ENCODE results near the gene ELOB. TPM values are rescaled to one million over a fixed set of nuclear protein-coding genes. Genes with fewer than 3 reads are reported as not detected.

The ELOB gene
- total RNA-seq, 1 donor from 2014 or later, result 172 TPM

DNA sequence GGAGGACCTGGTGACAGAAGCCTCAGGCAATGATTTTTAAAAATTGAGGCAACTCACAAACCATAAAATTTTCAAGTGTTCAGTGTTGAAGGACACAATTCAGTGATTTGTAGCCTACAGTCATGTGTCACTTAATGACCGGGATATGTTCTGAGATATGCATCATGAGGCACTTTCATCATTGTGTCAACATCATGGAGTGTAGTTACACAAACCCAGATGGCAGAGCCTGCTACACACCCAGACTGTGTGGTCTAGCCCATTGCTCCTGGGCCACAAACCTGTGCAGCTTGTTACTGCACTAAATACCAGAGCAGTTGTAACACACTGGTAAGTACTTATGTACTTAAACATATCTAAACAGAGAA lies 22.8 kb upstream of the ELOB start:
- CTCF ChIA-PET, result no interaction called here
- no peak overlapping the region for H3K27ac Mint-ChIP-seq

DNA sequence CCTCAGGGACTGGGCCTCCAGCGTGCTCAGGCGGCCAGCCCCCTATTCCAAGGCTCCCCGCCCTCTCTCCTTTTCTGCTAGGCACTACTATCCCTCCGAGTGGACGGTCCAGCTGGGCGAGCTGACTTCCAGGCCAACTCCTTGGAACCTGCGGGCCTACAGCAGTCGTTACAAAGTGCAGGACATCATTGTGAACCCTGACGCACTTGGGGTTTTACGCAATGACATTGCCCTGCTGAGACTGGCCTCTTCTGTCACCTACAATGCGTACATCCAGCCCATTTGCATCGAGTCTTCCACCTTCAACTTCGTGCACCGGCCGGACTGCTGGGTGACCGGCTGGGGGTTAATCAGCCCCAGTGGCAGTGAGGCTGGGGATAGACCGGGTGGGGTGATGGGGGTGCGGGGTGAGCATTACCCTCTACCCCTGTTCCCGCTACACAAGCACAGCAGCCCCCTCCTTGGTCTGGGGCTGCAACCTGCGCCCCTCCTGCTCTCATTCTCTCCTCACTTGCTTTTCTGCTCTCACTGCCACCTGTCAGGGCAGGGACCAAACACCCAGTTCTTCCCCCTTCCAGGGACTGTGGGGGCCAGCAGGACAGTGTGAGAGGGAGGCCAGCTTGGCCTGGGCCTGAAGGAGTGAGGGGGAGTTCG lies 22.3 kb upstream of the ELOB start:
- TF ChIP-seq, protein P1, sequence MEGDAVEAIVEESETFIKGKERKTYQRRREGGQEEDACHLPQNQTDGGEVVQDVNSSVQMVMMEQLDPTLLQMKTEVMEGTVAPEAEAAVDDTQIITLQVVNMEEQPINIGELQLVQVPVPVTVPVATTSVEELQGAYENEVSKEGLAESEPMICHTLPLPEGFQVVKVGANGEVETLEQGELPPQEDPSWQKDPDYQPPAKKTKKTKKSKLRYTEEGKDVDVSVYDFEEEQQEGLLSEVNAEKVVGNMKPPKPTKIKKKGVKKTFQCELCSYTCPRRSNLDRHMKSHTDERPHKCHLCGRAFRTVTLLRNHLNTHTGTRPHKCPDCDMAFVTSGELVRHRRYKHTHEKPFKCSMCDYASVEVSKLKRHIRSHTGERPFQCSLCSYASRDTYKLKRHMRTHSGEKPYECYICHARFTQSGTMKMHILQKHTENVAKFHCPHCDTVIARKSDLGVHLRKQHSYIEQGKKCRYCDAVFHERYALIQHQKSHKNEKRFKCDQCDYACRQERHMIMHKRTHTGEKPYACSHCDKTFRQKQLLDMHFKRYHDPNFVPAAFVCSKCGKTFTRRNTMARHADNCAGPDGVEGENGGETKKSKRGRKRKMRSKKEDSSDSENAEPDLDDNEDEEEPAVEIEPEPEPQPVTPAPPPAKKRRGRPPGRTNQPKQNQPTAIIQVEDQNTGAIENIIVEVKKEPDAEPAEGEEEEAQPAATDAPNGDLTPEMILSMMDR (IDR thresholded peaks at IDR 0.05), result no peak
- H3K9me3 Mint-ChIP-seq, result peaks cover 10% of the 10 kb centered on the region
- intact Hi-C loops (cut with micrococcal nuclease), result no loop called here
- CTCF ChIA-PET, result no interaction called here
- no peak for ATAC-seq (ENCODE audit: low read depth)
- H3K4me1 Mint-ChIP-seq, result no peaks in the 10 kb centered on the region
- no peak overlapping the region for H3K4me3 Mint-ChIP-seq
- POLR2A ChIA-PET, result no interaction called here
- no peak for DNase-seq
- no peak overlapping the region for H3K27ac Mint-ChIP-seq
- peaks cover 25% of the 10 kb centered on the region for H3K27me3 Mint-ChIP-seq
- H3K36me3 Mint-ChIP-seq (ENCODE audit: low read depth), result no peaks in the 10 kb centered on the region

More for the DNA sequence above, 22.8 kb upstream of the ELOB start:
- Mint-ChIP-seq H3K36me3 (ENCODE audit: low read depth) (no peaks in the 10 kb centered on the region), H3K4me1 (no peaks in the 10 kb centered on the region), H3K27me3 (peaks cover 22% of the 10 kb centered on the region), H3K9me3 (peaks cover 12% of the 10 kb centered on the region), H3K4me3 (no peak overlapping the region)
- POLR2A ChIA-PET, result no interaction called here
- ATAC-seq (ENCODE audit: low read depth), result no peak
- no peak for DNase-seq
- intact Hi-C loops (cut with micrococcal nuclease), result no loop called here
- TF ChIP-seq, protein P1 (IDR thresholded peaks at IDR 0.05), result no peak

DNA sequence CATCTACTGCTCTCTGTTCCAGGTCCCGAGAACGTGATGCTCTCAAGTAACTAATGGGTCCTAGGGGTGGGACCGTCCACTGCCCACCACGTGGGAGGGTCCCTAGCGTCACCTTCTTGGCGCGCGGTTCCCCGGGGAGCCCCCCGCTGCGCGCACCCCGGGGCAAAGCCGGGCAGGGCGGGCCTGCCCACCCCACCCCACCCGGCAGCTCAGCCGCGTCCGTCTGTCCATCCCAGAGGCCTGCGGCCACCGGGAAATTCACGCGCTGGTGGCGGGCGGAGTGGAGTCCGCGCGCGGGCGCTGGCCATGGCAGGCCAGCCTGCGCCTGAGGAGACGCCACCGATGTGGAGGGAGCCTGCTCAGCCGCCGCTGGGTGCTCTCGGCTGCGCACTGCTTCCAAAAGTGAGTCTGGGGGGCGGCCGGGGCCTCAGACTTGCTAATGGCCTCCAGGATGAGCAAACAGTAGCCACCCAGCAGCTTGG lies 21.7 kb upstream of the ELOB start:
- Mint-ChIP-seq H3K9me3 (peaks cover 4% of the 10 kb centered on the region), H3K36me3 (ENCODE audit: low read depth) (no peaks in the 10 kb centered on the region), H3K27me3 (peaks cover 22% of the 10 kb centered on the region), H3K27ac (no peak overlapping the region), H3K4me1 (no peaks in the 10 kb centered on the region), H3K4me3 (no peak overlapping the region)
- ChIA-PET POLR2A (no interaction called here), CTCF (no interaction called here)
- TF ChIP-seq, protein P1 (IDR thresholded peaks at IDR 0.05), result no peak
- DNase-seq (no peak), ATAC-seq (ENCODE audit: low read depth) (no peak)
- intact Hi-C loops (cut with micrococcal nuclease), result no loop called here

DNA sequence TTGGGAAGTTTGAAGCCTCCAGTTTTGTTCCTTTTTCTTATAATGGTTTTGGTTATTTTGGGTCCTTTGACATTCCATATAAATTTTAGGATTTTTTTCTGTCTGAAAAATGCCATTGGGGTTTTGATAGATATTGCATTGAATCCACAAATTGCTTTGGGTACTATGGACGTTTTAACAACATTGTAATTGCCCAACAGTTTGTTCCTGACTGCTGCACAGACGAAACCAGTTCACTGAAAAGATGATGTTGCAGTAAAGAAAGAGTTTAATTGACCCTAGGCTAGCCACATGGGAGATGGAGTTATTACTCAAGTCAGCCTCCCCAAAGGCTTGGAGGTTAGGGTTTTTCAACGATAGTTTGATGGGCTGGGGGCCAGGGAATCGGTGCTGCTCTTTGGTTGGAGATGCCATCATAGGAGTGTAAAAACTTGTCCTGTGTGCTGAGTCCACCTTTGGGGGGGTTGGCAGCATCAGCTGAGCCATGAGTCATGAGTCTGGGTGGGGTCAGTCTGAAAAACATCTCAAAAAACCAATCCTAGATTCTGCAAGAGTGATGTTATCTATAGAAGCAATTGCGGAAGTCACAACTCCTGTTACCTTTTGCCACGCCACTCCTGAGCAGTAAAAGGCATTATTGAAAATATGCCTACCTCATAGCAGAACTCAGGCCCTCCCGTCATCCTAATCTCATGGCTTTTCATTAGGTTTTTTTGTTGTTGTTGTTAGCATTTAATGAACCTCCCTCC lies 18.5 kb upstream of the ELOB start:
- TF ChIP-seq, protein P1 (IDR thresholded peaks at IDR 0.05), result no peak
- Mint-ChIP-seq H3K9me3 (no peaks in the 10 kb centered on the region), H3K4me3 (no peak overlapping the region), H3K36me3 (ENCODE audit: low read depth) (no peaks in the 10 kb centered on the region), H3K27me3 (peaks cover 39% of the 10 kb centered on the region), H3K4me1 (no peaks in the 10 kb centered on the region), H3K27ac (no peak overlapping the region)
- ATAC-seq (ENCODE audit: low read depth), result no peak
- intact Hi-C loops (cut with micrococcal nuclease), result no loop called here
- POLR2A ChIA-PET, result interaction anchor here (1.2 kb wide), 1 partner anchor 19 kb away, joined by 3 read pairs; no protein-coding TSS in a partner anchor
- no peak for DNase-seq
- CTCF ChIA-PET, result no interaction called here

DNA sequence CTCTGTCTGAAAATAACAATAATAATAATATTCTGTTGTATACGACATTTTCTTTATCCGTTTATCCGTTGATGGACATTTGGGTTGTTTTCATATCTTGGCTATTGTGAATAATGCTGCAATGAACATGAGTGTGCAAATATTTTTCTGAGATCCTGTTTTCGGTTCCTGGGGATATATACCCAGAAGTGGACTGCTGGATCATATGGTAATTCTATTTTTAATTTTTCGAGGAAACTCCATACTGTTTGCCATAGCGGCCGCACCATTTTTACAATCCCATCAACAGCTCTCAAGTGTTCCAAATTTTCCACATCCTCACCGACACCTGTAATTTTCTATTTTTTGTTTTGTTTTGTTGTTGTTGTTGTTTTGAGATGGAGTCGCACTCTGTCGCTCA lies 15.9 kb upstream of the ELOB start:
- intact Hi-C loops (cut with micrococcal nuclease), result no loop called here
- Mint-ChIP-seq H3K4me3 (no peak overlapping the region), H3K27me3 (peaks cover 53% of the 10 kb centered on the region), H3K4me1 (no peaks in the 10 kb centered on the region), H3K27ac (no peak overlapping the region), H3K36me3 (ENCODE audit: low read depth) (no peaks in the 10 kb centered on the region), H3K9me3 (no peaks in the 10 kb centered on the region)
- ATAC-seq (ENCODE audit: low read depth) (no peak), DNase-seq (no peak)
- TF ChIP-seq, protein P1 (IDR thresholded peaks at IDR 0.05), result no peak
- CTCF ChIA-PET, result no interaction called here
- POLR2A ChIA-PET, result no interaction called here
